ENCODE results near the gene PRKAG2.

DNA sequence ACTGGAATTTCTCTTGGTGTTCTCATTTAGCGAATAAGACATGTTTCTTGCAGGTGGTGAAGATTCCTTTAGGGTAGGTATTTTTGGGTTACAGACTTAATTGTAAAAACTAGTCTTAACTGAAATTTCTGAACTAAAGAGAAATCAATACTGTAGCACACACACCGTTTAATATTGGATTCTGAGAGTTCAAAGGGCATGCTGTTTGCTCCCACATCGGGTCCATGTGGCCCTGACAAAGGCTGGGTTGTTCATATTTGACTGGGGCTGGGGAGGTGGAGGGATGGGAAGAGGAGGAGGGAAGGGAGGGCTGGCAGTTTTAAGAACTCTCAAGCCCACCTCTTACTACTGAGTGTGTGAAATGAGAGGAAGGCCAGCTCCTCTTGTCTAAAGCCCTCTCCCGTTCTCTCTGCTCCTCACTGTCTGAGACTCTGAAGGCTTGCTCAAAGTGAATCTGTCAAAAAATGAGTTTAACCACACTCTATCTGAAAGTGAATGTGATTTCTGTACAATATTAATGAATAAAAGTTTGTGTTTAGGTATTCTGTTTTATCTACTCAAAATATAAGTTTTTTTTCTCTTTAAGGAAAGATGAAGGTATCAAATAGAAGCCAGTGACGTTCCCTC, 317.2 kb downstream of the PRKAG2 start:
- TF ChIP-seq POLR2AphosphoS5 (IDR thresholded peaks at IDR 0.05) = no peak
- TF ChIP-seq POLR2A (IDR thresholded peaks at IDR 0.05) = no peak

All from breast epithelium (tissue), 3 donors.